Suprapubic skin (tissue), 3 donors: ENCODE results near the gene SPTB.

Source experiments
- CTCF ChIP-seq, 2 donors: fragments of 200-600 bp in 1 of 2; fragments of 450-650 bp in 1 of 2; sonication (generic) in 1 of 2; IDR thresholded peaks; one replicate each; pipeline ENCODE4 v1.5.1; 2016 to 2019; ENCODE audit warnings: antibody characterized with exemption in 2 of 2, mild to moderate bottlenecking in 1 of 2, moderate library complexity in 1 of 2
- POLR2AphosphoS5 ChIP-seq, 3 donors: sonication (generic); formaldehyde crosslinking; IDR thresholded peaks; one replicate each; pipeline ENCODE4 v1.6.1; 2017; ENCODE audit warnings: antibody characterized with exemption in 3 of 3

GRCh38 chr14:64756712-64757111, 123.0 kb downstream of the SPTB start:
- TF ChIP-seq POLR2AphosphoS5 (IDR thresholded peaks at IDR 0.05) (no peak), CTCF (IDR thresholded peaks at IDR 0.05) (no peak)
